ENCODE data around the gene EML5.

The EML5 gene

GRCh38 chr14:88568196-88568595 is 224.6 kb downstream of the EML5 start:
- Mint-ChIP-seq H3K9me3 (no peaks in the 10 kb centered on the region), H3K27ac (no peak overlapping the region), H3K27me3 (ENCODE audit: low read depth) (no peaks in the 10 kb centered on the region), H3K4me1 (peaks cover 14% of the 10 kb centered on the region), H3K4me3 (no peak overlapping the region), H3K36me3 (ENCODE audit: low read depth) (peaks cover 52% of the 10 kb centered on the region)
- TF ChIP-seq, protein P1, sequence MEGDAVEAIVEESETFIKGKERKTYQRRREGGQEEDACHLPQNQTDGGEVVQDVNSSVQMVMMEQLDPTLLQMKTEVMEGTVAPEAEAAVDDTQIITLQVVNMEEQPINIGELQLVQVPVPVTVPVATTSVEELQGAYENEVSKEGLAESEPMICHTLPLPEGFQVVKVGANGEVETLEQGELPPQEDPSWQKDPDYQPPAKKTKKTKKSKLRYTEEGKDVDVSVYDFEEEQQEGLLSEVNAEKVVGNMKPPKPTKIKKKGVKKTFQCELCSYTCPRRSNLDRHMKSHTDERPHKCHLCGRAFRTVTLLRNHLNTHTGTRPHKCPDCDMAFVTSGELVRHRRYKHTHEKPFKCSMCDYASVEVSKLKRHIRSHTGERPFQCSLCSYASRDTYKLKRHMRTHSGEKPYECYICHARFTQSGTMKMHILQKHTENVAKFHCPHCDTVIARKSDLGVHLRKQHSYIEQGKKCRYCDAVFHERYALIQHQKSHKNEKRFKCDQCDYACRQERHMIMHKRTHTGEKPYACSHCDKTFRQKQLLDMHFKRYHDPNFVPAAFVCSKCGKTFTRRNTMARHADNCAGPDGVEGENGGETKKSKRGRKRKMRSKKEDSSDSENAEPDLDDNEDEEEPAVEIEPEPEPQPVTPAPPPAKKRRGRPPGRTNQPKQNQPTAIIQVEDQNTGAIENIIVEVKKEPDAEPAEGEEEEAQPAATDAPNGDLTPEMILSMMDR (IDR thresholded peaks at IDR 0.05; ENCODE audit: unreplicated experiment in 3 of 3): no peak

DNA sequence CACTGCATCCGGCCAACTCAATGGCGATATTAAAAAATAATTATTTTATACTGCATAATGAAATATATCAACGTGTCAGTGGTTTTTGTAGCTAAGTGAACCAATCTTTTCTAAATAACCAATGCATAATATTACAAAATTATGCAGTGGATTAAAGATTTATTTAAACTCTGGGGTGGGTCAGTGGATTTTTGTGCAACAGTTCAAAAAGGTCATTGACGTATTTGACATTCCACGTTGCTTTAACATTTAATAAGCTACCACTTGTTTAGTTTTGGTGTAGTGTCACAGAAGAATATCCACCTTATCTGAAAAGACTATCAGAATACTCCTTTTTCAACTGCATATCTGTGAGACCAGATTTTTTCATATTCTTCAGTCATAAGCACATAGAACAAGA is 227.3 kb downstream of the EML5 start:
- Mint-ChIP-seq H3K36me3 (ENCODE audit: low read depth) (peaks cover 28% of the 10 kb centered on the region), H3K27me3 (ENCODE audit: low read depth) (peaks cover 4% of the 10 kb centered on the region), H3K4me3 (peak overlapping the region; percentile 55 to 72 (median 69)), H3K4me1 (peaks cover 23% of the 10 kb centered on the region), H3K9me3 (no peaks in the 10 kb centered on the region), H3K27ac (no peak overlapping the region)
- TF ChIP-seq, protein P1 (IDR thresholded peaks at IDR 0.05; ENCODE audit: unreplicated experiment in 3 of 3): no peak

DNA sequence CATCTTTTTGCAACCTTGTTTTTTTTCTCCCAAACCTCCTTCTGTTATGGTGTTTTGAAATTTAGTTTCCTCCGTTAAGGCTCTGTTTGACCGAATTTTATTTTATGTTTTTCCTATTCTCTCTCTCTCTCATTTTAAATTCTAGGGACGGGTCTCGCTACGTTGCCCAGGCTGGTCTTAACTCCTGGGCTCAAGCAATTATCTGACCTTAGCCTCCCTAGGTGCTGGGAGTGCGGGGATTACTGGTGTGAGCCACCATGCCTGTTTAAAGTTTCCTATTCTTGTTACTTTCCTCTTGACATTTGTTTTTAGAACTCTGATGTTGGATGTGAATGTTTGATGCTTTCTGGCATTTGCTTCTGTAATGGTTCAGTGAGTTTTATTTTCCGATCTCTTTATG is 228.9 kb downstream of the EML5 start:
- Mint-ChIP-seq H3K27ac (peak overlapping the region; percentile 80 to 99 (median 91)), H3K36me3 (ENCODE audit: low read depth) (peaks cover 12% of the 10 kb centered on the region), H3K9me3 (no peaks in the 10 kb centered on the region), H3K4me1 (peaks cover 29% of the 10 kb centered on the region), H3K4me3 (peak overlapping the region; percentile 92 to 97 (median 94)), H3K27me3 (ENCODE audit: low read depth) (peaks cover 4% of the 10 kb centered on the region)
- TF ChIP-seq, protein P1 (IDR thresholded peaks at IDR 0.05; ENCODE audit: unreplicated experiment in 3 of 3): no peak

- no peaks in the 10 kb centered on the region for H3K9me3 Mint-ChIP-seq
- peak within 1 kb of the TSS; percentile 92 to 97 (median 94) for H3K4me3 Mint-ChIP-seq
- peaks cover 5% of the 10 kb centered on the region for H3K36me3 Mint-ChIP-seq (ENCODE audit: low read depth)
- TF ChIP-seq, protein P1 (IDR thresholded peaks at IDR 0.05; ENCODE audit: unreplicated experiment in 3 of 3): no peak
- H3K4me1 Mint-ChIP-seq: peaks cover 29% of the 10 kb centered on the region
- H3K27ac Mint-ChIP-seq: peak within 1 kb of the TSS; percentile 80 to 99 (median 91)
- peaks cover 4% of the 10 kb centered on the region for H3K27me3 Mint-ChIP-seq (ENCODE audit: low read depth)
Observed at GRCh38 chr14:88562831-88563686, 229.7 kb downstream of the EML5 start, which contains the start of gene ZC3H14. Gene ZC3H14 (plus strand): TSS chr14:88563037. CDS start chr14:88563134, 97 bp downstream.

- Mint-ChIP-seq H3K4me3 (peak overlapping the region; percentile 92 to 97 (median 94)), H3K27ac (peak overlapping the region; percentile 80 to 91 (median 80)), H3K36me3 (ENCODE audit: low read depth) (no peaks in the 10 kb centered on the region), H3K4me1 (peaks cover 29% of the 10 kb centered on the region), H3K9me3 (no peaks in the 10 kb centered on the region), H3K27me3 (ENCODE audit: low read depth) (peaks cover 4% of the 10 kb centered on the region)
- TF ChIP-seq, protein P1 (IDR thresholded peaks at IDR 0.05; ENCODE audit: unreplicated experiment in 3 of 3): no peak
Observed at GRCh38 chr14:88562532-88562830, 230.3 kb downstream of the EML5 start.

All from nephron (organoid).